HepG2 (cell line): ENCODE data around the gene AJUBA. TPM values are rescaled to one million over a fixed set of nuclear protein-coding genes. Genes with fewer than 3 reads are reported as not detected.

ENCODE experiments used
- ESRRA ChIP-seq: sonication (generic); formaldehyde crosslinking; IDR thresholded peaks from 2 replicates; pipeline ENCODE4 v1.5.1; 2020; ENCODE audit warnings: mild to moderate bottlenecking, low read depth, missing genetic modification reagents
- KDM2A ChIP-seq: sonication (generic); formaldehyde crosslinking; IDR thresholded peaks from 2 replicates; pipeline ENCODE4 v1.4.0; 2020; ENCODE audit warnings: low read depth, missing genetic modification reagents, borderline replicate concordance
- MAFK ChIP-seq, 2 experiments: IDR thresholded peaks in 1 of 2; conservative IDR thresholded peaks in 1 of 2; 2 replicates each; pipeline ENCODE4 v1.6.1; 2011; ENCODE audit warnings: improper control_type of control experiment in 2 of 2, low read length in 2 of 2
- PAWR ChIP-seq: sonication (generic); formaldehyde crosslinking; IDR thresholded peaks from 2 replicates; pipeline ENCODE4 v1.4.0; 2020; ENCODE audit warnings: missing genetic modification reagents, mild to moderate bottlenecking, borderline replicate concordance
- PTBP1 ChIP-seq: fragments of 200-400 bp; formaldehyde crosslinking; IDR thresholded peaks from 2 replicates; pipeline ENCODE4 v1.6.1; 2018; ENCODE audit warnings: low read length, low read depth; ENCODE audit not compliant: poor library complexity, severe bottlenecking
- ZFP36 ChIP-seq: fragments of 150-350 bp; IDR thresholded peaks from 2 replicates; pipeline ENCODE4 v1.6.1; 2018; ENCODE audit warnings: borderline replicate concordance, low read length, low read depth; ENCODE audit not compliant: partially characterized antibody
- ZNF451 ChIP-seq: sonication (generic); formaldehyde crosslinking; IDR thresholded peaks from 2 replicates; pipeline ENCODE4 v1.5.0; 2020; ENCODE audit warnings: mild to moderate bottlenecking, missing genetic modification reagents
- ZNF547 ChIP-seq: sonication (generic); formaldehyde crosslinking; IDR thresholded peaks from 2 replicates; pipeline ENCODE4 v1.5.1; 2020; ENCODE audit warnings: mild to moderate bottlenecking, missing genetic modification reagents
- ZNF570 ChIP-seq: sonication (generic); formaldehyde crosslinking; IDR thresholded peaks from 2 replicates; pipeline ENCODE4 v1.4.0; 2020; ENCODE audit warnings: mild to moderate bottlenecking, missing genetic modification reagents, borderline replicate concordance
- polyA plus RNA-seq, 8 experiments: library from polyadenylated mRNA; depleted of rRNA in 3 of 8; stranded (reverse) in 7 of 8; unstranded in 1 of 8; fragments of >200 nt; fragmentation: Illumina TruSeq in 4 of 8; extraction: Trizol in 4 of 8; gene quantifications; 2 replicates each; pipeline versions ENCODE4 v1.2.1 to v1.2.3, GENCODE V29; 2011 to 2016; ENCODE audit warnings: low read depth in 4 of 8, missing spikeins in 1 of 8, mixed read lengths in 1 of 8; ENCODE audit not compliant: insufficient read depth in 1 of 8
- total RNA-seq, 5 experiments: library from RNA; depleted of rRNA; stranded (reverse); fragments of >200 nt; fragmentation: Illumina TruSeq; extraction: Trizol; gene quantifications; 2 replicates each; pipeline ENCODE4 v1.2.3, GENCODE V29; 2016; ENCODE audit warnings: low read depth in 1 of 5
- TF ChIP-seq, protein P1 (sequence below): sonication (generic); formaldehyde crosslinking; IDR thresholded peaks from 2 replicates; pipeline ENCODE4 v1.5.0; 2020; ENCODE audit warnings: mild to moderate bottlenecking, missing genetic modification reagents
- TF ChIP-seq, protein P2 (sequence below), 2 experiments: fragments of 450-650 bp in 1 of 2; sonication (generic) in 1 of 2; formaldehyde crosslinking; IDR thresholded peaks; 2 replicates each; pipeline versions ENCODE4 v1.5.0 to v1.8.0; 2020 to 2022; ENCODE audit warnings: mild to moderate bottlenecking in 1 of 2, missing genetic modification reagents in 1 of 2
- TF ChIP-seq, protein P3 (sequence below): sonication (generic); formaldehyde crosslinking; IDR thresholded peaks from 2 replicates; pipeline ENCODE4 v1.4.0; 2020; ENCODE audit warnings: low read depth, missing genetic modification reagents
- TF ChIP-seq, protein P4 (sequence below): IDR thresholded peaks from 2 replicates; pipeline ENCODE4 v1.6.1; 2016; ENCODE audit warnings: missing compliant biosample characterization, missing genetic modification reagents, borderline replicate concordance
- TF ChIP-seq, protein P5 (sequence below): IDR thresholded peaks from 2 replicates; pipeline ENCODE4 v1.6.1; 2016; ENCODE audit warnings: mild to moderate bottlenecking, missing biosample characterization, missing genetic modification reagents
- TF ChIP-seq, protein P6 (sequence below): sonication (generic); formaldehyde crosslinking; IDR thresholded peaks from 2 replicates; pipeline ENCODE4 v1.4.0; 2020; ENCODE audit warnings: missing genetic modification reagents

Gene AJUBA
- total and polyA plus RNA-seq, 2 of the 13 experiments (the other 11 are each of a cell fraction or from before 2014, with no cell fraction given) = 157 to 241 TPM

DNA sequence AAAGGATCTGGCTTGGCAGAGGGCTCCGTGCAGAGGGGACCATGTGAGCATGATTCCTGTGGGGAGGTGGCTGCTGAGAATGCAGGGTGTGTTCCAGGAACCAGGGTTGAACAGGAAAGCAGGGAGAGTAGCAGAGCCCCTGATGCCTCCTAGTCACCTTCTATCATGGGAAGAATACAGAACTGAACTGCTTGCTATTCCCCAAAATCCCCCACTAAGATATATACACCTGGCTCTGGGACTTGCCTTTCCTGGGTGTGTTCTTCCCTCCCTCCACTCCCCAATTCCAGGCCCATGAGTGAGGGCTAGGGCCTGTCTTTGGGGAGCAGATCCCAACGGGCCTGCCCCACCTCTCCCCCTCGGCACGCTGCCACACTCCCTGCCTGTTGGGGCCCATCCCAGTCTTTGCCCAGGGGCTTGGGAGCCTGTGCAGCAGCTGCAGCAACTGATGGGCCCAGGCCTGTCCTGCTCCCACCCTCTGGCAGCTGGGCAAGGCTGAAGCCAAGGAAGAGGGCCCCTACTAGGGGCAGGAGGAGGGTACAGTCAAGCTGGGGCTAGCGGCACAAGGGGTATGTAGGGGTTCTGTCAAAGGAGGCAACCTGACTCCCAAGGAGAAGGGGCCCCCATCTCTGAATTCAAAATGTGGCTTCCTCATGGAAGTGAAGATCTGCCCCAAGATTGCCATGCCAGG, 3.2 kb downstream of the AJUBA start (continued):
- TF ChIP-seq, protein P1, sequence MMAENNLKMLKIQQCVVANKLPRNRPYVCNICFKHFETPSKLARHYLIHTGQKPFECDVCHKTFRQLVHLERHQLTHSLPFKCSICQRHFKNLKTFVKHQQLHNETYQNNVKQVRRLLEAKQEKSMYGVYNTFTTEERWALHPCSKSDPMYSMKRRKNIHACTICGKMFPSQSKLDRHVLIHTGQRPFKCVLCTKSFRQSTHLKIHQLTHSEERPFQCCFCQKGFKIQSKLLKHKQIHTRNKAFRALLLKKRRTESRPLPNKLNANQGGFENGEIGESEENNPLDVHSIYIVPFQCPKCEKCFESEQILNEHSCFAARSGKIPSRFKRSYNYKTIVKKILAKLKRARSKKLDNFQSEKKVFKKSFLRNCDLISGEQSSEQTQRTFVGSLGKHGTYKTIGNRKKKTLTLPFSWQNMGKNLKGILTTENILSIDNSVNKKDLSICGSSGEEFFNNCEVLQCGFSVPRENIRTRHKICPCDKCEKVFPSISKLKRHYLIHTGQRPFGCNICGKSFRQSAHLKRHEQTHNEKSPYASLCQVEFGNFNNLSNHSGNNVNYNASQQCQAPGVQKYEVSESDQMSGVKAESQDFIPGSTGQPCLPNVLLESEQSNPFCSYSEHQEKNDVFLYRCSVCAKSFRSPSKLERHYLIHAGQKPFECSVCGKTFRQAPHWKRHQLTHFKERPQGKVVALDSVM (CRISPR knock-in tag) = no peak
- no peak for TF ChIP-seq ZNF570 (CRISPR knock-in tag)
- TF ChIP-seq, protein P2, sequence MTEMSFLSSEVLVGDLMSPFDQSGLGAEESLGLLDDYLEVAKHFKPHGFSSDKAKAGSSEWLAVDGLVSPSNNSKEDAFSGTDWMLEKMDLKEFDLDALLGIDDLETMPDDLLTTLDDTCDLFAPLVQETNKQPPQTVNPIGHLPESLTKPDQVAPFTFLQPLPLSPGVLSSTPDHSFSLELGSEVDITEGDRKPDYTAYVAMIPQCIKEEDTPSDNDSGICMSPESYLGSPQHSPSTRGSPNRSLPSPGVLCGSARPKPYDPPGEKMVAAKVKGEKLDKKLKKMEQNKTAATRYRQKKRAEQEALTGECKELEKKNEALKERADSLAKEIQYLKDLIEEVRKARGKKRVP (CRISPR knock-in tag; IDR thresholded peaks at IDR 0.05) = no peak
- no peak for TF ChIP-seq ZFP36
- TF ChIP-seq, protein P3, sequence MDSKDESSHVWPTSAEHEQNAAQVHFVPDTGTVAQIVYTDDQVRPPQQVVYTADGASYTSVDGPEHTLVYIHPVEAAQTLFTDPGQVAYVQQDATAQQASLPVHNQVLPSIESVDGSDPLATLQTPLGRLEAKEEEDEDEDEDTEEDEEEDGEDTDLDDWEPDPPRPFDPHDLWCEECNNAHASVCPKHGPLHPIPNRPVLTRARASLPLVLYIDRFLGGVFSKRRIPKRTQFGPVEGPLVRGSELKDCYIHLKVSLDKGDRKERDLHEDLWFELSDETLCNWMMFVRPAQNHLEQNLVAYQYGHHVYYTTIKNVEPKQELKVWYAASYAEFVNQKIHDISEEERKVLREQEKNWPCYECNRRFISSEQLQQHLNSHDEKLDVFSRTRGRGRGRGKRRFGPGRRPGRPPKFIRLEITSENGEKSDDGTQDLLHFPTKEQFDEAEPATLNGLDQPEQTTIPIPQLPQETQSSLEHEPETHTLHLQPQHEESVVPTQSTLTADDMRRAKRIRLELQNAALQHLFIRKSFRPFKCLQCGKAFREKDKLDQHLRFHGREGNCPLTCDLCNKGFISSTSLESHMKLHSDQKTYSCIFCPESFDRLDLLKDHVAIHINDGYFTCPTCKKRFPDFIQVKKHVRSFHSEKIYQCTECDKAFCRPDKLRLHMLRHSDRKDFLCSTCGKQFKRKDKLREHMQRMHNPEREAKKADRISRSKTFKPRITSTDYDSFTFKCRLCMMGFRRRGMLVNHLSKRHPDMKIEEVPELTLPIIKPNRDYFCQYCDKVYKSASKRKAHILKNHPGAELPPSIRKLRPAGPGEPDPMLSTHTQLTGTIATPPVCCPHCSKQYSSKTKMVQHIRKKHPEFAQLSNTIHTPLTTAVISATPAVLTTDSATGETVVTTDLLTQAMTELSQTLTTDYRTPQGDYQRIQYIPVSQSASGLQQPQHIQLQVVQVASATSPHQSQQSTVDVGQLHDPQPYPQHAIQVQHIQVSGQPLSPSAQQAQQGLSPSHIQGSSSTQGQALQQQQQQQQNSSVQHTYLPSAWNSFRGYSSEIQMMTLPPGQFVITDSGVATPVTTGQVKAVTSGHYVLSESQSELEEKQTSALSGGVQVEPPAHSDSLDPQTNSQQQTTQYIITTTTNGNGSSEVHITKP (CRISPR knock-in tag) = peak; percentile 34; the same call in 1 of the 2 replicates
- TF ChIP-seq, protein P4, sequence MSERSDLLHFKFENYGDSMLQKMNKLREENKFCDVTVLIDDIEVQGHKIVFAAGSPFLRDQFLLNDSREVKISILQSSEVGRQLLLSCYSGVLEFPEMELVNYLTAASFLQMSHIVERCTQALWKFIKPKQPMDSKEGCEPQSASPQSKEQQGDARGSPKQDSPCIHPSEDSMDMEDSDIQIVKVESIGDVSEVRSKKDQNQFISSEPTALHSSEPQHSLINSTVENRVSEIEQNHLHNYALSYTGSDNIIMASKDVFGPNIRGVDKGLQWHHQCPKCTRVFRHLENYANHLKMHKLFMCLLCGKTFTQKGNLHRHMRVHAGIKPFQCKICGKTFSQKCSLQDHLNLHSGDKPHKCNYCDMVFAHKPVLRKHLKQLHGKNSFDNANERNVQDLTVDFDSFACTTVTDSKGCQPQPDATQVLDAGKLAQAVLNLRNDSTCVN (CRISPR knock-in tag) = peak; percentile 45; the same call in 1 of the 2 replicates
- TF ChIP-seq ESRRA = no peak
- TF ChIP-seq, protein P5, sequence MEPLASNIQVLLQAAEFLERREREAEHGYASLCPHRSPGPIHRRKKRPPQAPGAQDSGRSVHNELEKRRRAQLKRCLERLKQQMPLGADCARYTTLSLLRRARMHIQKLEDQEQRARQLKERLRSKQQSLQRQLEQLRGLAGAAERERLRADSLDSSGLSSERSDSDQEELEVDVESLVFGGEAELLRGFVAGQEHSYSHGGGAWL = peak; percentile 79; the same call in 1 of the 2 replicates
- no peak for TF ChIP-seq ZNF547
- TF ChIP-seq MAFK (conservative IDR thresholded peaks at IDR 0.05 in 1 of 2, IDR thresholded peaks at IDR 0.05 in 1 of 2; ENCODE audit: low read length in 2 of 2) = no peak
- no peak; the same call in none of the 2 replicates for TF ChIP-seq ZNF451 (CRISPR knock-in tag)
- no peak for TF ChIP-seq PTBP1
- TF ChIP-seq, protein P6, sequence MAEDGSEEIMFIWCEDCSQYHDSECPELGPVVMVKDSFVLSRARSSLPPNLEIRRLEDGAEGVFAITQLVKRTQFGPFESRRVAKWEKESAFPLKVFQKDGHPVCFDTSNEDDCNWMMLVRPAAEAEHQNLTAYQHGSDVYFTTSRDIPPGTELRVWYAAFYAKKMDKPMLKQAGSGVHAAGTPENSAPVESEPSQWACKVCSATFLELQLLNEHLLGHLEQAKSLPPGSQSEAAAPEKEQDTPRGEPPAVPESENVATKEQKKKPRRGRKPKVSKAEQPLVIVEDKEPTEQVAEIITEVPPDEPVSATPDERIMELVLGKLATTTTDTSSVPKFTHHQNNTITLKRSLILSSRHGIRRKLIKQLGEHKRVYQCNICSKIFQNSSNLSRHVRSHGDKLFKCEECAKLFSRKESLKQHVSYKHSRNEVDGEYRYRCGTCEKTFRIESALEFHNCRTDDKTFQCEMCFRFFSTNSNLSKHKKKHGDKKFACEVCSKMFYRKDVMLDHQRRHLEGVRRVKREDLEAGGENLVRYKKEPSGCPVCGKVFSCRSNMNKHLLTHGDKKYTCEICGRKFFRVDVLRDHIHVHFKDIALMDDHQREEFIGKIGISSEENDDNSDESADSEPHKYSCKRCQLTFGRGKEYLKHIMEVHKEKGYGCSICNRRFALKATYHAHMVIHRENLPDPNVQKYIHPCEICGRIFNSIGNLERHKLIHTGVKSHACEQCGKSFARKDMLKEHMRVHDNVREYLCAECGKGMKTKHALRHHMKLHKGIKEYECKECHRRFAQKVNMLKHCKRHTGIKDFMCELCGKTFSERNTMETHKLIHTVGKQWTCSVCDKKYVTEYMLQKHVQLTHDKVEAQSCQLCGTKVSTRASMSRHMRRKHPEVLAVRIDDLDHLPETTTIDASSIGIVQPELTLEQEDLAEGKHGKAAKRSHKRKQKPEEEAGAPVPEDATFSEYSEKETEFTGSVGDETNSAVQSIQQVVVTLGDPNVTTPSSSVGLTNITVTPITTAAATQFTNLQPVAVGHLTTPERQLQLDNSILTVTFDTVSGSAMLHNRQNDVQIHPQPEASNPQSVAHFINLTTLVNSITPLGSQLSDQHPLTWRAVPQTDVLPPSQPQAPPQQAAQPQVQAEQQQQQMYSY = no peak
- peak; percentile 69; the same call in 1 of the 2 replicates for TF ChIP-seq KDM2A (CRISPR knock-in tag)
- TF ChIP-seq PAWR (CRISPR knock-in tag) = 0 out of 2 replicates have a peak, but pooled peaks have one; percentile 55
